ENCODE measurements around the gene GATA6. TPM values are rescaled to one million over a fixed set of nuclear protein-coding genes. Genes with fewer than 3 reads are reported as not detected.

GATA6 gene
- polyA plus RNA-seq, 4 donors = 25.9 to 109 (median 32.4) TPM

DNA sequence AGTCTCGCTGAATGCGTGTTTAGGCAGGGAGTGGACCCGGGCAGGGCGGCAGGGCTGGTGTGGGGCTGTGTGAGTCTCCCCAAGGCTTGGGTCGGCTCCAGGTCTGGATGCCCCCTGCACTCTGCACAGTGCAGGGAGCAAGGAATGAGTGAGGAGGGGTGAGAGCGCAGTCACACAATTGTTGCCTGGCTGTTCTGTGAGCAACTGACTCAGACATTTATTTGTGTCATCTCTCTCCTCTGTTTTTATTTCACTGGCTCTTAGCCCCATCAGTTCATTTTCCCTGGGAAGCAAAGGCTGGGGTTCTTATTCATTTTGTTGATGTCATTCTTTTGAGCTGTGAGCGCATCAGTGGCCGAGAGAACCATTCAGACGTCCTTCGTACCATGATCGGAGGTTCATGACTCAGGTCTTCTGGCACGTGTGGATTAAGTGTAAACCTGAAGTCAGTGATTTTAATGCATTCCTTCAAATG, 61.1 kb downstream of the GATA6 start:
- peaks cover 0 to 22% (median 2%) of the 10 kb centered on the region in 3 donors for H3K4me1 ChIP-seq (ENCODE audit: control insufficient read depth in 3 of 3, insufficient read depth in 2 of 3, low read depth in 1 of 3, low read length in 2 of 3)
- DNase-seq (no peak), FAIRE-seq (no peak)
- H3K27ac ChIP-seq (ENCODE audit: low read depth in 1 of 3, low read length in 2 of 3) = no peak overlapping the region
- no peaks in the 10 kb centered on the region for H3K9me3 ChIP-seq (ENCODE audit: control insufficient read depth in 2 of 2, insufficient read depth in 1 of 2, low read depth in 1 of 2, low read length in 1 of 2)
- H3K36me3 ChIP-seq (ENCODE audit: control insufficient read depth in 3 of 3, insufficient read depth in 2 of 3, low read depth in 1 of 3, low read length in 3 of 3) = no peaks in the 10 kb centered on the region
- H3K27me3 ChIP-seq (ENCODE audit: control insufficient read depth in 3 of 3, insufficient read depth in 3 of 3, low read length in 3 of 3) = peaks cover 0 to 2% (median 0%) of the 10 kb centered on the region in 3 donors
- H3K4me3 ChIP-seq (ENCODE audit: low read depth in 1 of 3, low read length in 3 of 3) = no peak overlapping the region
- 89 to 92% (median 91%) methylated on average over 12 of the region's 12 CpGs for WGBS, 3 donors

GRCh38 chr18:22233266-22233665, 63.9 kb downstream of the GATA6 start:
- peaks cover 0 to 2% (median 0%) of the 10 kb centered on the region in 3 donors for H3K27me3 ChIP-seq (ENCODE audit: control insufficient read depth in 3 of 3, insufficient read depth in 3 of 3, low read length in 3 of 3)
- no peak overlapping the region for H3K4me3 ChIP-seq (ENCODE audit: low read depth in 1 of 3, low read length in 3 of 3)
- no peaks in the 10 kb centered on the region for H3K9me3 ChIP-seq (ENCODE audit: control insufficient read depth in 2 of 2, insufficient read depth in 1 of 2, low read depth in 1 of 2, low read length in 1 of 2)
- peak overlapping the region in 2 of 3 donors; percentile 1 to 58 for H3K27ac ChIP-seq (ENCODE audit: low read depth in 1 of 3, low read length in 2 of 3)
- no peaks in the 10 kb centered on the region for H3K36me3 ChIP-seq (ENCODE audit: control insufficient read depth in 3 of 3, insufficient read depth in 2 of 3, low read depth in 1 of 3, low read length in 3 of 3)
- DNase-seq (peak; percentile 51 to 79), FAIRE-seq (no peak)
- peaks cover 0 to 22% (median 2%) of the 10 kb centered on the region in 3 donors for H3K4me1 ChIP-seq (ENCODE audit: control insufficient read depth in 3 of 3, insufficient read depth in 2 of 3, low read depth in 1 of 3, low read length in 2 of 3)
- 12 to 69% (median 48%) methylated on average over 8 of the region's 8 CpGs for WGBS, 3 donors

GRCh38 chr18:22238036-22238435, 68.6 kb downstream of the GATA6 start:
- DNase-seq (no peak), FAIRE-seq (no peak)
- WGBS, 3 donors = 72 to 86% (median 86%) methylated on average over 6 of the region's 6 CpGs

GRCh38 chr18:22238681-22239080, 69.3 kb downstream of the GATA6 start:
- Histone ChIP-seq H3K4me3 (ENCODE audit: low read depth in 1 of 3, low read length in 3 of 3) (no peak overlapping the region), H3K4me1 (ENCODE audit: control insufficient read depth in 3 of 3, insufficient read depth in 2 of 3, low read depth in 1 of 3, low read length in 2 of 3) (peaks cover 0 to 34% (median 4%) of the 10 kb centered on the region in 3 donors), H3K9me3 (ENCODE audit: control insufficient read depth in 2 of 2, insufficient read depth in 1 of 2, low read depth in 1 of 2, low read length in 1 of 2) (no peaks in the 10 kb centered on the region), H3K27me3 (ENCODE audit: control insufficient read depth in 3 of 3, insufficient read depth in 3 of 3, low read length in 3 of 3) (peaks cover 0 to 2% (median 0%) of the 10 kb centered on the region in 3 donors), H3K36me3 (ENCODE audit: control insufficient read depth in 3 of 3, insufficient read depth in 2 of 3, low read depth in 1 of 3, low read length in 3 of 3) (no peaks in the 10 kb centered on the region), H3K27ac (ENCODE audit: low read depth in 1 of 3, low read length in 2 of 3) (no peak overlapping the region)
- FAIRE-seq (no peak), DNase-seq (no peak)
- WGBS, 3 donors = 82 to 92% (median 88%) methylated on average over 6 of the region's 6 CpGs

More at GRCh38 chr18:22238036-22238435, 68.6 kb downstream of the GATA6 start:
- Histone ChIP-seq H3K27me3 (ENCODE audit: control insufficient read depth in 3 of 3, insufficient read depth in 3 of 3, low read length in 3 of 3) (peaks cover 0 to 2% (median 0%) of the 10 kb centered on the region in 3 donors), H3K27ac (ENCODE audit: low read depth in 1 of 3, low read length in 2 of 3) (no peak overlapping the region), H3K9me3 (ENCODE audit: control insufficient read depth in 2 of 2, insufficient read depth in 1 of 2, low read depth in 1 of 2, low read length in 1 of 2) (no peaks in the 10 kb centered on the region), H3K36me3 (ENCODE audit: control insufficient read depth in 3 of 3, insufficient read depth in 2 of 3, low read depth in 1 of 3, low read length in 3 of 3) (no peaks in the 10 kb centered on the region), H3K4me3 (ENCODE audit: low read depth in 1 of 3, low read length in 3 of 3) (no peak overlapping the region), H3K4me1 (ENCODE audit: control insufficient read depth in 3 of 3, insufficient read depth in 2 of 3, low read depth in 1 of 3, low read length in 2 of 3) (peaks cover 0 to 35% (median 4%) of the 10 kb centered on the region in 3 donors)

GRCh38 chr18:22241921-22242361, 72.6 kb downstream of the GATA6 start:
- DNase-seq = peak; percentile 87 to 90
- Histone ChIP-seq H3K9me3 (ENCODE audit: control insufficient read depth in 2 of 2, insufficient read depth in 1 of 2, low read depth in 1 of 2, low read length in 1 of 2) (no peaks in the 10 kb centered on the region), H3K27ac (ENCODE audit: low read depth in 1 of 3, low read length in 2 of 3) (peak overlapping the region; percentile 56 to 87 (median 80)), H3K4me3 (ENCODE audit: low read depth in 1 of 3, low read length in 3 of 3) (no peak overlapping the region), H3K27me3 (ENCODE audit: control insufficient read depth in 3 of 3, insufficient read depth in 3 of 3, low read length in 3 of 3) (no peaks in the 10 kb centered on the region), H3K36me3 (ENCODE audit: control insufficient read depth in 3 of 3, insufficient read depth in 2 of 3, low read depth in 1 of 3, low read length in 3 of 3) (no peaks in the 10 kb centered on the region), H3K4me1 (ENCODE audit: control insufficient read depth in 3 of 3, insufficient read depth in 2 of 3, low read depth in 1 of 3, low read length in 2 of 3) (peaks cover 0 to 36% (median 4%) of the 10 kb centered on the region in 3 donors)
- 4 to 40% (median 31%) methylated on average over 6 of the region's 6 CpGs for WGBS, 3 donors
- FAIRE-seq = no peak

DNA sequence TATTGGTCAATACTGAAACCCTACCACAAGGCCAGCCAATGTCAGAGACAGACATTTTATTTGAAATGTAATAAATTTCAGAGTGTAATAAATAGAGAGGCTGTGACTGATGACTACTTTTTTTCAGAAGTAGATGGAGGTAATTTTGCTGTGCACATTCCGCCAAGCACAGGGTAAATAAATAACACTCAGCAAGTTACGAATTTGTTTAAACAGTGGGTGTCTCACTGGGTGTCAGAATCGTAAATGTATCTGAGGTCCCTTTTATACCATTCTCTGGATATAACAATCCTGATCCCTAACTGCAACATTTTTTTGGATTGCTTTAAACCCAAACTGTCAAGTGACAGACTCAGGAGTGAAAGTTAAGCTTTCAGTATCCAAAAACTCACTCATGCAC, 74.1 kb downstream of the GATA6 start:
- FAIRE-seq = no peak
- Histone ChIP-seq H3K9me3 (ENCODE audit: control insufficient read depth in 2 of 2, insufficient read depth in 1 of 2, low read depth in 1 of 2, low read length in 1 of 2) (no peaks in the 10 kb centered on the region), H3K27ac (ENCODE audit: low read depth in 1 of 3, low read length in 2 of 3) (no peak overlapping the region), H3K27me3 (ENCODE audit: control insufficient read depth in 3 of 3, insufficient read depth in 3 of 3, low read length in 3 of 3) (no peaks in the 10 kb centered on the region), H3K4me1 (ENCODE audit: control insufficient read depth in 3 of 3, insufficient read depth in 2 of 3, low read depth in 1 of 3, low read length in 2 of 3) (peaks cover 0 to 36% (median 4%) of the 10 kb centered on the region in 3 donors), H3K36me3 (ENCODE audit: control insufficient read depth in 3 of 3, insufficient read depth in 2 of 3, low read depth in 1 of 3, low read length in 3 of 3) (no peaks in the 10 kb centered on the region), H3K4me3 (ENCODE audit: low read depth in 1 of 3, low read length in 3 of 3) (no peak overlapping the region)
- 36 to 64% (median 61%) methylated on average over 3 of the region's 3 CpGs for WGBS, 3 donors
- no peak for DNase-seq

- FAIRE-seq (no peak), DNase-seq (no peak)
- WGBS, 3 donors = 76 to 82% (median 78%) methylated on average over 4 of the region's 4 CpGs
- Histone ChIP-seq H3K4me3 (ENCODE audit: low read depth in 1 of 3, low read length in 3 of 3) (no peak overlapping the region), H3K9me3 (ENCODE audit: control insufficient read depth in 2 of 2, insufficient read depth in 1 of 2, low read depth in 1 of 2, low read length in 1 of 2) (no peaks in the 10 kb centered on the region), H3K27ac (ENCODE audit: low read depth in 1 of 3, low read length in 2 of 3) (no peak overlapping the region), H3K4me1 (ENCODE audit: control insufficient read depth in 3 of 3, insufficient read depth in 2 of 3, low read depth in 1 of 3, low read length in 2 of 3) (peaks cover 0 to 6% (median 0%) of the 10 kb centered on the region in 3 donors), H3K27me3 (ENCODE audit: control insufficient read depth in 3 of 3, insufficient read depth in 3 of 3, low read length in 3 of 3) (no peaks in the 10 kb centered on the region), H3K36me3 (ENCODE audit: control insufficient read depth in 3 of 3, insufficient read depth in 2 of 3, low read depth in 1 of 3, low read length in 3 of 3) (no peaks in the 10 kb centered on the region)
Measured at GRCh38 chr18:22250026-22250425, 80.6 kb downstream of the GATA6 start.

GRCh38 chr18:22250591-22250996, 81.2 kb downstream of the GATA6 start:
- H3K4me1 ChIP-seq (ENCODE audit: control insufficient read depth in 3 of 3, insufficient read depth in 2 of 3, low read depth in 1 of 3, low read length in 2 of 3) = peaks cover 0 to 6% (median 0%) of the 10 kb centered on the region in 3 donors
- no peaks in the 10 kb centered on the region for H3K9me3 ChIP-seq (ENCODE audit: control insufficient read depth in 2 of 2, insufficient read depth in 1 of 2, low read depth in 1 of 2, low read length in 1 of 2)
- no peaks in the 10 kb centered on the region for H3K27me3 ChIP-seq (ENCODE audit: control insufficient read depth in 3 of 3, insufficient read depth in 3 of 3, low read length in 3 of 3)
- WGBS, 3 donors = 12 to 50% (median 36%) methylated on average over 8 of the region's 8 CpGs
- H3K27ac ChIP-seq (ENCODE audit: low read depth in 1 of 3, low read length in 2 of 3) = peak overlapping the region in 1 of 3 donors; percentile 52
- FAIRE-seq (no peak), DNase-seq (peak in 1 of 2 donors; percentile 64)
- no peak overlapping the region for H3K4me3 ChIP-seq (ENCODE audit: low read depth in 1 of 3, low read length in 3 of 3)
- no peaks in the 10 kb centered on the region for H3K36me3 ChIP-seq (ENCODE audit: control insufficient read depth in 3 of 3, insufficient read depth in 2 of 3, low read depth in 1 of 3, low read length in 3 of 3)

All from small intestine (tissue), 7 donors.